CD4-positive, alpha-beta memory T cell (primary cell): ENCODE results near the gene FRMD4A. TPM values are rescaled to one million over a fixed set of nuclear protein-coding genes. Genes with fewer than 3 reads are reported as not detected.

Source experiments
- CTCF ChIA-PET: fragments of 350-600 bp; sonication (Branson Sonifier 250); formaldehyde crosslinking; loops from one replicate; lab custom pipeline; 2021; ENCODE audit warnings: inconsistent platforms; ENCODE audit not compliant: partially characterized antibody; lab: Charles Lee
- POLR2A ChIA-PET: fragments of 350-600 bp; sonication (Branson Sonifier 250); formaldehyde crosslinking; loops from one replicate; lab custom pipeline; 2021; ENCODE audit not compliant: partially characterized antibody; lab: Charles Lee
- DNase-seq, 5 donors: peaks; one replicate each; pipeline versions ENCODE4 v3.0.0 to v3.0.0-alpha.2; 2020 to 2022; ENCODE audit warnings: mixed read lengths in 1 of 5
- H3K27ac ChIP-seq: one replicate; pipeline ENCODE4 v1.7.0; 2013; ENCODE audit warnings: low read depth, low read length
- H3K27me3 ChIP-seq: 2 replicates; pipeline ENCODE4 v1.7.0; 2013; ENCODE audit warnings: mild to moderate bottlenecking, low read length, moderate library complexity; ENCODE audit not compliant: insufficient read depth
- H3K36me3 ChIP-seq: 2 replicates; pipeline ENCODE4 v1.7.0; 2013; ENCODE audit warnings: mild to moderate bottlenecking, low read length, moderate library complexity; ENCODE audit not compliant: insufficient read depth
- H3K4me1 ChIP-seq: 2 replicates; pipeline ENCODE4 v1.7.0; 2013; ENCODE audit warnings: mild to moderate bottlenecking, low read length, moderate library complexity; ENCODE audit not compliant: insufficient read depth
- H3K4me3 ChIP-seq, 2 donors: one replicate each; pipeline ENCODE4 v1.7.0; 2013; ENCODE audit warnings: low read length in 2 of 2, mild to moderate bottlenecking in 1 of 2
- H3K9me3 ChIP-seq, 2 donors: one replicate each; pipeline ENCODE4 v1.7.0; 2013; ENCODE audit warnings: low read length in 2 of 2, control low read depth in 1 of 2; ENCODE audit not compliant: control insufficient read depth in 1 of 2
- H3K27ac Mint-ChIP-seq, 7 donors: one replicate each; pipeline ENCODE4 v1.8.0; 2020 to 2021; ENCODE audit warnings: mixed read lengths in 7 of 7, mild to moderate bottlenecking in 6 of 7, inconsistent platforms in 3 of 7, moderate library complexity in 3 of 7
- H3K27me3 Mint-ChIP-seq, 2 donors: one replicate each; pipeline ENCODE4 v1.8.0; 2020 to 2021; ENCODE audit warnings: mixed read lengths in 2 of 2
- H3K36me3 Mint-ChIP-seq, 2 donors: one replicate each; pipeline ENCODE4 v1.8.0; 2020 to 2021; ENCODE audit warnings: mixed read lengths in 2 of 2, inconsistent platforms in 1 of 2, mild to moderate bottlenecking in 1 of 2
- H3K4me1 Mint-ChIP-seq, 4 donors: one replicate each; pipeline ENCODE4 v1.8.0; 2020 to 2021; ENCODE audit warnings: mixed read lengths in 4 of 4, mild to moderate bottlenecking in 1 of 4
- H3K4me3 Mint-ChIP-seq, 8 donors: one replicate each; pipeline ENCODE4 v1.8.0; 2020 to 2021; ENCODE audit warnings: mixed read lengths in 8 of 8, mild to moderate bottlenecking in 7 of 8, moderate library complexity in 6 of 8, inconsistent platforms in 3 of 8
- H3K9me3 Mint-ChIP-seq, 8 donors: one replicate each; pipeline ENCODE4 v1.8.0; 2020 to 2021; ENCODE audit warnings: mixed read lengths in 8 of 8, mild to moderate bottlenecking in 5 of 8, inconsistent platforms in 3 of 8, moderate library complexity in 1 of 8
- intact Hi-C: fragments of 100-400 bp; cut with micrococcal nuclease; formaldehyde crosslinking; loops from one replicate; pipeline ENCODE4 v1.15.1; 2023
- polyA plus RNA-seq, 2 donors: library from polyadenylated mRNA; unstranded; fragments of 300-500 nt; fragmentation: Illumina TruSeq; gene quantifications; one replicate each; pipeline ENCODE4 v1.2.3, GENCODE V29; 2021
- total RNA-seq, 2 experiments: library from RNA; stranded (reverse); gene quantifications; one replicate each; pipeline ENCODE4 v1.2.3, GENCODE V29; 2021

FRMD4A gene
- total and polyA plus RNA-seq, 4 experiments from 2014 or later: 0.89 to 2.4 (median 1.9) TPM; not detected in 1

DNA sequence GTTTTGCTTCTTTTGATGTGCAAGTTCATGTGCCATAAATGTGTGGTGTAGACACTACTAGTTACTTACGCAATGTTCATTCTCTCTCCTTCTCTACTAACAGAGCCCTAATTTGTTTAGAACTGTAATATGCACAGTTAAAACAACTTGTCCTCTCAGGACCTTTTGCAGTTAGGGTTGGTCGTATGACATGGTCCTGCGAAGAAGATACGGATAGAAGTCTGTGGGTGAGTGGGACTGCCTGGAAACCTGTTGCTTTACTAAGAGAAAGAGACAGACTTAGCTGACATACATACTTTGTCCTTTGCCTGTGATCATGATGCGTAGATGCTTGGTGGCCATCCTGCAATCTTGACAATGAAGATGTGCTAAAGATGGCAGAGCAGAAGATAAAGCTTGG lies 692.8 kb downstream of the FRMD4A start:
- CTCF ChIA-PET: interaction anchor here (0.7 kb wide), 1 partner anchor 95 kb away, joined by 3 read pairs; no protein-coding TSS in a partner anchor
- Histone ChIP-seq H3K27me3 (no peaks in the 10 kb centered on the region), H3K4me1 (no peaks in the 10 kb centered on the region), H3K4me3 (no peak overlapping the region), H3K9me3 (peaks cover 0 to 14% of the 10 kb centered on the region in 2 donors), H3K27ac (no peak overlapping the region), H3K36me3 (peaks cover 16% of the 10 kb centered on the region)
- Mint-ChIP-seq H3K27me3 (no peaks in the 10 kb centered on the region), H3K4me3 (no peak overlapping the region), H3K27ac (no peak overlapping the region), H3K4me1 (peaks cover 0 to 2% (median 0%) of the 10 kb centered on the region in 4 donors), H3K9me3 (peaks cover 7 to 28% (median 26%) of the 10 kb centered on the region in 8 donors), H3K36me3 (peaks cover 85 to 88% of the 10 kb centered on the region in 2 donors)
- intact Hi-C loops: no loop called here
- no peak for DNase-seq
- POLR2A ChIA-PET: no interaction called here

DNA sequence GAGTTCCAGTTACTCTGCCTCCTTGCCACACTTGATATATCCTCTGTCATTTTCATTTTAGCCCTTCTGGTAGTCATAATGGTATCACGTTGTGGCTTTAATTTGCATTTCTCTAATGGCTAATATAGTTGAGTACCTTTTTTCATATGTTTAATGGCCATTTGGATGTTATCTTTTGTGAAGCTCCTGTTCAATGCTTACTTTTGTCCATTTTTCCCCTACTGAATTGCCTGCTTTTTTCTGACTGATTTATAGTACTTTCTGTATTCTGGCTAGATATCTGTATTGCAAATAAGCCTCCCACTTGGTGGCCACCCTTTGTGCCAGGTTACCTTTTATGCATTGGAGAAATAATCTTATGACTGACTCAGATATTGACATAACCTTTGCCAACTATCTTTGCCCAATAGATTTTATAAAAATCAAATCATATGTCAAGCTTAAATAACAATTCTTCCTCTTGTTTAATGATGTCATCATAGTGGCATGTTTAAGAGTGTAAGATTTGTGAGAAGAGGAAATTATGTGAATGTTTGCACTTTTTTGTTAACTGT lies 693.3 kb downstream of the FRMD4A start:
- H3K4me3 Mint-ChIP-seq: no peak overlapping the region
- no peaks in the 10 kb centered on the region for H3K4me1 ChIP-seq
- no peak overlapping the region for H3K4me3 ChIP-seq
- peaks cover 0 to 2% (median 0%) of the 10 kb centered on the region in 4 donors for H3K4me1 Mint-ChIP-seq
- no peak for DNase-seq
- peaks cover 0 to 13% of the 10 kb centered on the region in 2 donors for H3K9me3 ChIP-seq
- H3K9me3 Mint-ChIP-seq: peaks cover 7 to 24% (median 22%) of the 10 kb centered on the region in 8 donors
- intact Hi-C loops: no loop called here
- peaks cover 85 to 88% of the 10 kb centered on the region in 2 donors for H3K36me3 Mint-ChIP-seq
- H3K36me3 ChIP-seq: peaks cover 16% of the 10 kb centered on the region
- no peaks in the 10 kb centered on the region for H3K27me3 Mint-ChIP-seq
- POLR2A ChIA-PET: no interaction called here
- H3K27ac Mint-ChIP-seq: no peak overlapping the region
- H3K27me3 ChIP-seq: no peaks in the 10 kb centered on the region
- CTCF ChIA-PET: no interaction called here
- H3K27ac ChIP-seq: no peak overlapping the region

GRCh38 chr10:13636776-13637175 lies 693.9 kb downstream of the FRMD4A start:
- CTCF ChIA-PET: no interaction called here
- Mint-ChIP-seq H3K4me3 (no peak overlapping the region), H3K36me3 (peaks cover 83 to 87% of the 10 kb centered on the region in 2 donors), H3K4me1 (peaks cover 0 to 2% (median 0%) of the 10 kb centered on the region in 4 donors), H3K27ac (no peak overlapping the region), H3K9me3 (peaks cover 7 to 18% (median 15%) of the 10 kb centered on the region in 8 donors), H3K27me3 (no peaks in the 10 kb centered on the region)
- no peak overlapping the region for H3K4me3 ChIP-seq
- DNase-seq: no peak
- no peak overlapping the region for H3K27ac ChIP-seq
- H3K36me3 ChIP-seq: peaks cover 15% of the 10 kb centered on the region
- H3K4me1 ChIP-seq: no peaks in the 10 kb centered on the region
- intact Hi-C loops: no loop called here
- no peaks in the 10 kb centered on the region for H3K27me3 ChIP-seq
- POLR2A ChIA-PET: no interaction called here
- H3K9me3 ChIP-seq: peaks cover 0 to 7% of the 10 kb centered on the region in 2 donors

DNA sequence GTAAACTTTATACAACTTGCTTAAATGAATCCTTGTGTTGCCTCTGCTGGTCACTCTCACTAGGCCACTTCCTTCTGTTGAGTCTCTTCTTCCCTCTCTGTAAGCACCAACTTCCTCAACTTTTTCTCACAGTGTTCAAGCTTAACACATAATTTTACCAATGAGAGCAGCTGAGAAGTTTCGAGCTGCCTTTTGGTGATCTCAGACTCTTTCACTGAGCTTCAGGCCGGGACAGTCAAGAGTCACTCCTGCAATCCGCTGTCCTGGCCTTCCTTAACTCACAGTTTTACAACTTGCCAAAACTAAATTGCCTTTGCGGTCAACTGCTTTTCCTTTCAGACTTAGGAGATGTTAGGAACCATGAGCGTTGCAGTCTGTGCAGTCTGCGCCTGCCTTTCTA lies 696.5 kb downstream of the FRMD4A start:
- ChIA-PET CTCF (no interaction called here), POLR2A (no interaction called here)
- Histone ChIP-seq H3K4me3 (no peak overlapping the region), H3K36me3 (peaks cover 30% of the 10 kb centered on the region), H3K27me3 (no peaks in the 10 kb centered on the region), H3K9me3 (no peaks in the 10 kb centered on the region), H3K4me1 (no peaks in the 10 kb centered on the region), H3K27ac (no peak overlapping the region)
- H3K9me3 Mint-ChIP-seq: peaks cover 0 to 2% (median 0%) of the 10 kb centered on the region in 8 donors
- no peaks in the 10 kb centered on the region for H3K27me3 Mint-ChIP-seq
- H3K4me1 Mint-ChIP-seq: peaks cover 0 to 2% (median 0%) of the 10 kb centered on the region in 4 donors
- intact Hi-C loops: no loop called here
- H3K27ac Mint-ChIP-seq: no peak overlapping the region
- H3K4me3 Mint-ChIP-seq: no peak overlapping the region
- no peak for DNase-seq
- peaks cover 82 to 85% of the 10 kb centered on the region in 2 donors for H3K36me3 Mint-ChIP-seq

DNA sequence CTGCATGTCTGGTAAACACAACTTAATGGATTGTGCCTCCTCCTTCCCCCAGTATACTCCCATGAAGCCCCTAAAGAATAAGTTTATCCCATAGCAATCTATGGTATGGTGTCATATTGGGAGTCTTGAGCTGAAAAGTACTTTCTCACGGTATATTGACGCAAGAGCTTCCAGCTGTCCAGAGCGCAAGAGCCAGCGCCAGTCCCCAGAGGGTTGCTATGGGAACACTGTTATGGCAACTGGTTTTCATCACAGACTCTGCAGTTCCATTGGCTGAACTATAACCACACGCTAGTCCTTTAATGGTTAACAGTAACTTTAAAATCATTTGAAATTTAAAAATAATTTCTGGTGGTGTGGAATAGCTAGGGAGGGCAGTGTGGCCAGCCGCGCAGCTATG lies 697.0 kb downstream of the FRMD4A start:
- H3K27ac ChIP-seq: no peak overlapping the region
- peaks cover 0 to 2% (median 0%) of the 10 kb centered on the region in 8 donors for H3K9me3 Mint-ChIP-seq
- no peak for DNase-seq
- ChIA-PET POLR2A (no interaction called here), CTCF (no interaction called here)
- H3K27me3 ChIP-seq: no peaks in the 10 kb centered on the region
- no peaks in the 10 kb centered on the region for H3K27me3 Mint-ChIP-seq
- H3K27ac Mint-ChIP-seq: no peak overlapping the region
- H3K4me1 Mint-ChIP-seq: peaks cover 0 to 2% (median 0%) of the 10 kb centered on the region in 4 donors
- intact Hi-C loops: no loop called here
- H3K36me3 ChIP-seq: peaks cover 25% of the 10 kb centered on the region
- H3K9me3 ChIP-seq: no peaks in the 10 kb centered on the region
- H3K36me3 Mint-ChIP-seq: peaks cover 81 to 85% of the 10 kb centered on the region in 2 donors
- no peak overlapping the region for H3K4me3 Mint-ChIP-seq
- no peak overlapping the region for H3K4me3 ChIP-seq
- H3K4me1 ChIP-seq: no peaks in the 10 kb centered on the region

- Histone ChIP-seq H3K9me3 (no peaks in the 10 kb centered on the region), H3K27me3 (no peaks in the 10 kb centered on the region), H3K36me3 (peaks cover 21% of the 10 kb centered on the region), H3K27ac (no peak overlapping the region), H3K4me1 (no peaks in the 10 kb centered on the region), H3K4me3 (no peak overlapping the region)
- peaks cover 77 to 81% of the 10 kb centered on the region in 2 donors for H3K36me3 Mint-ChIP-seq
- H3K27ac Mint-ChIP-seq: no peak overlapping the region
- POLR2A ChIA-PET: no interaction called here
- no peaks in the 10 kb centered on the region for H3K27me3 Mint-ChIP-seq
- peaks cover 0 to 2% (median 0%) of the 10 kb centered on the region in 8 donors for H3K9me3 Mint-ChIP-seq
- no peak for DNase-seq
- CTCF ChIA-PET: no interaction called here
- intact Hi-C loops: no loop called here
- H3K4me1 Mint-ChIP-seq: peaks cover 0 to 2% (median 0%) of the 10 kb centered on the region in 4 donors
- H3K4me3 Mint-ChIP-seq: no peak overlapping the region
Measured at GRCh38 chr10:13632884-13633440, 697.8 kb downstream of the FRMD4A start.

DNA sequence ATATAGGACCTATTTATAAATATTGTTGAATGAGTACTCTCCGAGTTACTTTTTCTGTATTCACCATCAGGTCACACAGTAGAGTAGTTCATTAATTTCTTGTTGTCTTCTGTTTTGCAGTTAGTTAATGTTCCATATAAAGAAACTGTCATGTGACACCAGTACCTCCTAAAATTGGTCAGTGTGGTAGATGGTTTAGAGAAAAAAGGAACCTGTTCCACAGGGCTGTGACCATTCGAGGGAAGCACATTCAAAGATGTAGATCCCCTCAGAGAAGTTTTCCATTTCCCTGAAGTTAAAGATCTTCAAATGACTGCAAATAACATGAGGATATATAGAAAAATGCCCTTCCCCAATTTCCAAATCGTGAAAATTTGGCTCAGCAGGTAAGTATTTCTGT lies 698.3 kb downstream of the FRMD4A start:
- Histone ChIP-seq H3K4me1 (no peaks in the 10 kb centered on the region), H3K36me3 (peaks cover 21% of the 10 kb centered on the region), H3K9me3 (no peaks in the 10 kb centered on the region), H3K27me3 (no peaks in the 10 kb centered on the region), H3K27ac (no peak overlapping the region), H3K4me3 (no peak overlapping the region)
- Mint-ChIP-seq H3K9me3 (peaks cover 0 to 2% (median 0%) of the 10 kb centered on the region in 8 donors), H3K27me3 (no peaks in the 10 kb centered on the region), H3K4me1 (peaks cover 0 to 2% (median 0%) of the 10 kb centered on the region in 4 donors), H3K4me3 (no peak overlapping the region), H3K36me3 (peaks cover 72 to 76% of the 10 kb centered on the region in 2 donors), H3K27ac (no peak overlapping the region)
- ChIA-PET POLR2A (no interaction called here), CTCF (no interaction called here)
- intact Hi-C loops: no loop called here
- no peak for DNase-seq
